CD8-positive, alpha-beta memory T cell (primary cell): ENCODE results near the gene SBK2. TPM values are rescaled to one million over a fixed set of nuclear protein-coding genes. Genes with fewer than 3 reads are reported as not detected.

Experiments
- CTCF ChIA-PET: fragments of 350-600 bp; sonication (Branson Sonifier 250); formaldehyde crosslinking; loops from one replicate; lab custom pipeline; 2021; ENCODE audit warnings: antibody characterized with exemption; lab: Charles Lee
- POLR2A ChIA-PET: fragments of 350-600 bp; sonication (Branson Sonifier 250); formaldehyde crosslinking; loops from one replicate; lab custom pipeline; 2021; ENCODE audit warnings: antibody characterized with exemption; lab: Charles Lee
- DNase-seq, 5 donors: peaks; one replicate each; pipeline versions ENCODE4 v3.0.0 to v3.0.0-alpha.2; 2020 to 2022; ENCODE audit warnings: mixed read lengths in 1 of 5
- H3K27ac ChIP-seq: one replicate; pipeline ENCODE4 v1.7.0; 2013; ENCODE audit warnings: low read depth, mild to moderate bottlenecking, low read length, moderate library complexity
- H3K27me3 ChIP-seq: 2 replicates; pipeline ENCODE4 v1.7.0; 2013; ENCODE audit warnings: low read length, mild to moderate bottlenecking; ENCODE audit not compliant: insufficient read depth, poor library complexity, severe bottlenecking
- H3K36me3 ChIP-seq: 2 replicates; pipeline ENCODE4 v1.7.0; 2013; ENCODE audit warnings: mild to moderate bottlenecking, low read length, moderate library complexity; ENCODE audit not compliant: insufficient read depth
- H3K4me1 ChIP-seq: 2 replicates; pipeline ENCODE4 v1.7.0; 2013; ENCODE audit warnings: mild to moderate bottlenecking, low read length, moderate library complexity; ENCODE audit not compliant: insufficient read depth
- H3K4me3 ChIP-seq: 2 replicates; pipeline ENCODE4 v1.7.0; 2013; ENCODE audit warnings: mild to moderate bottlenecking, low read length
- H3K9me3 ChIP-seq: 2 replicates; pipeline ENCODE4 v1.7.0; 2013; ENCODE audit warnings: mild to moderate bottlenecking, low read length
- H3K27ac Mint-ChIP-seq, 8 donors: one replicate each; pipeline ENCODE4 v1.8.0; 2020 to 2021; ENCODE audit warnings: mixed read lengths in 8 of 8, mild to moderate bottlenecking in 6 of 8, inconsistent platforms in 3 of 8, moderate library complexity in 3 of 8
- H3K27me3 Mint-ChIP-seq, 2 donors: one replicate each; pipeline ENCODE4 v1.8.0; 2020 to 2021; ENCODE audit warnings: mixed read lengths in 2 of 2, mild to moderate bottlenecking in 1 of 2, moderate library complexity in 1 of 2
- H3K36me3 Mint-ChIP-seq, 3 donors: one replicate each; pipeline ENCODE4 v1.8.0; 2020 to 2021; ENCODE audit warnings: mixed read lengths in 3 of 3, inconsistent platforms in 1 of 3, mild to moderate bottlenecking in 1 of 3
- H3K4me1 Mint-ChIP-seq, 3 donors: one replicate each; pipeline ENCODE4 v1.8.0; 2020 to 2021; ENCODE audit warnings: mixed read lengths in 3 of 3, inconsistent platforms in 1 of 3, mild to moderate bottlenecking in 1 of 3
- H3K4me3 Mint-ChIP-seq, 7 donors: one replicate each; pipeline ENCODE4 v1.8.0; 2020 to 2021; ENCODE audit warnings: mixed read lengths in 7 of 7, mild to moderate bottlenecking in 6 of 7, moderate library complexity in 4 of 7, inconsistent platforms in 2 of 7
- H3K9me3 Mint-ChIP-seq, 5 donors: one replicate each; pipeline ENCODE4 v1.8.0; 2020 to 2022; ENCODE audit warnings: mixed read lengths in 5 of 5, mild to moderate bottlenecking in 3 of 5, moderate library complexity in 2 of 5, inconsistent platforms in 1 of 5
- polyA plus RNA-seq: library from polyadenylated mRNA; unstranded; fragments of 300-500 nt; fragmentation: Illumina TruSeq; gene quantifications from one replicate; pipeline ENCODE4 v1.2.3, GENCODE V29; 2021
- total RNA-seq, 2 experiments: library from RNA; stranded (reverse); gene quantifications; one replicate each; pipeline ENCODE4 v1.2.3, GENCODE V29; 2021

The SBK2 gene
- total and polyA plus RNA-seq, 3 experiments from 2014 or later = not detected

- H3K36me3 Mint-ChIP-seq = no peaks in the 10 kb centered on the region
- ChIA-PET CTCF (interaction anchor here (1.2 to 1.7 kb wide), 2 partner anchors 11 to 25 kb away, joined by 4 read pairs; no protein-coding TSS in a partner anchor), POLR2A (interaction anchor here (0.5 kb wide), 1 partner anchor 15 kb away, joined by 7 read pairs; no protein-coding TSS in a partner anchor)
- peaks cover 5 to 12% of the 10 kb centered on the region in 2 donors for H3K27me3 Mint-ChIP-seq
- Histone ChIP-seq H3K36me3 (no peaks in the 10 kb centered on the region), H3K4me1 (no peaks in the 10 kb centered on the region), H3K4me3 (no peak overlapping the region), H3K27ac (no peak overlapping the region), H3K27me3 (no peaks in the 10 kb centered on the region), H3K9me3 (no peaks in the 10 kb centered on the region)
- no peaks in the 10 kb centered on the region for H3K9me3 Mint-ChIP-seq
- no peak overlapping the region for H3K27ac Mint-ChIP-seq
- DNase-seq = no peak
- H3K4me3 Mint-ChIP-seq = no peak overlapping the region
- H3K4me1 Mint-ChIP-seq = peaks cover 0 to 3% (median 0%) of the 10 kb centered on the region in 3 donors
Observed at GRCh38 chr19:55492362-55492944, 44.5 kb downstream of the SBK2 start.

DNA sequence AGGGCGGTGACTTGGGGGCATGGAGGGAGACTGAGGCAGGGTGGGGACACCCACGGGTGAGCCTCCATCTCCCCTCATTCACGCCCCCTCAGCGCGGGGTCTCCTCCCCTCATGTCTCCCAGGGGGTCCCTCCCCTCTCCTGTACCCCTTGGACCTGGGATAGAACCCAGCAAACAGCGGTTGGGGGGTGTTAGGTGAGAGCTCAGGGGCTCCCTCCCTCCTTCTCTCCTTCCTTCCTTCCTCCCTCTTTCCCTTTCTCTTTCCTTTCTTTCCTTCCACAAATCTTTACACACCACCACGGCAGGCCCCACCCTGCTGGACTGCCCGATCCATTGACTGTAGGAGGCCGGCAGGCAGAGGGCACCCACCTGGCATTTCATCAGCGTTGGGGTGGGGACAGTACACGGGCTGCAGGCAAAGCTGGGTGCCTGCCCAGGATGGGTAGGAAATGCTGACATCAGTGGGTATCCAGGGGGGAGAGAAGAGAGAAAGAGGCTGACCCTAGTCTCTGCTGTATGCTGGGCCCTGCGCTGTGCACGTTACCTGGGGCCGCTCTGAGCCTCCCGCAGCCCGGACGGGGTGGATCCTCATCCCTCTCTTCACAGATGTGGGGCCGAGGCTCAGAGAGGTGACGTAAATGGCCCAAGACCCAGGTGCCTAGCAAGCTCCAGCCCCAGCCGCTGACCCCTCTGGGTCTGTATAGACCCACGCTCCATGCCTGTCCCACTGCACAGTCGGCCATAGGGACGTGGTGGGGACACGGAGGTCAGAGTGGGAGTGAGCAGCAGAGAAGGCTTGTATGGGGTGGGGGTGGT, 45.2 kb downstream of the SBK2 start:
- H3K27ac Mint-ChIP-seq = peak overlapping the region in 1 of 8 donors; percentile 56

DNA sequence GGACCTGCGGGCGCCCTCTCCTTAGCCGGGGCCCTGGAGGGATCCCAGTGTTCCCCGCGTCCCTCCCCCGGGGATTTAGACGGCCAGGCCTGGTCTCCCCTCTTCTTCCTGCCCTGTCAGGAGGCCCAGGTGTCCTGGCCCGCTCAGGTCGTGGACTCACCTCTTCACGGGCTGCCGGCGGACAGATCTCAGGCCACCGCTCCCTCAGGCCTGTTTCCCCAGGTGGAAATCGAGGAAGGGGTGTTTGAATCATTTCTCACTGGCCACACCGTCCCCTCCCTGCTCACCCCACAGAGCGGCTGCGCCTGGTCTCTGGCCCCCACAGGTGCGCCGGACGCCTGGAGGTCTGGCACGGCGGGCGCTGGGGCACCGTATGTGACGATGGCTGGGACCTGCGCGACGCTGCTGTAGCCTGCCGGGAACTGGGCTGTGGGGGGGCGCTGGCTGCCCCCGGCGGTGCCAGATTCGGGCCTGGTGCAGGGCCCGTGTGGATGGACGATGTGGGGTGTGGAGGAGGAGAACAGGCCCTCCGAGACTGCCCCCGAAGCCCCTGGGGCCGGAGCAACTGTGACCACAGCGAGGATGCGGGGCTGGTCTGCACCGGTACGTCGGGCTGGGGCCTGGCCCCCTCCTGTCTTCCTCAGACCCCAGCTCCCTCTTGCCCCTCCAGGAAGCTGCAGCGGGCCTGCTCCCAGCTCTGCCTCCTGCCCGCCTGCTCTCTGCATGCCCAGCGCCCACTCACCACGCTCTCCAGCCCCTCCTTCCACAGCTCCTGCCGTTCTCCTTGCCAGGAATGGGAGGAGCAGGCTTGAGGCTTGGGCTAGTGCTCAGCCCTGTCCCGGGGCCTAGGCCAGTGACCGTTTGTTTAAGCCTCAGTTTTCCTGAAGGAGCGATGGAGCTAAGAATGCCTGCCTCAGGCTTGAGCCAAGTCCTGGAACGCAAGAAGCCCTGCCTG, 46.2 kb downstream of the SBK2 start:
- no peaks in the 10 kb centered on the region for H3K9me3 ChIP-seq
- Mint-ChIP-seq H3K4me3 (no peak overlapping the region), H3K9me3 (no peaks in the 10 kb centered on the region), H3K27ac (no peak overlapping the region), H3K27me3 (peaks cover 3 to 12% of the 10 kb centered on the region in 2 donors), H3K36me3 (peaks cover 0 to 1% (median 0%) of the 10 kb centered on the region in 3 donors), H3K4me1 (peaks cover 3 to 14% (median 5%) of the 10 kb centered on the region in 3 donors)
- H3K27ac ChIP-seq = no peak overlapping the region
- H3K36me3 ChIP-seq = no peaks in the 10 kb centered on the region
- no peaks in the 10 kb centered on the region for H3K27me3 ChIP-seq
- DNase-seq = no peak
- CTCF ChIA-PET = interaction anchor here (1.5 kb wide), 1 partner anchor 13 kb away, joined by 5 read pairs; no protein-coding TSS in a partner anchor
- POLR2A ChIA-PET = no interaction called here
- no peaks in the 10 kb centered on the region for H3K4me1 ChIP-seq
- no peak overlapping the region for H3K4me3 ChIP-seq

More for the DNA sequence above, 45.2 kb downstream of the SBK2 start:
- Histone ChIP-seq H3K27me3 (no peaks in the 10 kb centered on the region), H3K36me3 (no peaks in the 10 kb centered on the region), H3K4me1 (no peaks in the 10 kb centered on the region), H3K9me3 (no peaks in the 10 kb centered on the region), H3K27ac (no peak overlapping the region), H3K4me3 (no peak overlapping the region)
- H3K9me3 Mint-ChIP-seq = no peaks in the 10 kb centered on the region
- CTCF ChIA-PET = interaction anchor here (1.5 kb wide), 1 partner anchor 12 kb away, joined by 5 read pairs; no protein-coding TSS in a partner anchor
- POLR2A ChIA-PET = interaction anchor here (0.5 kb wide), 1 partner anchor 15 kb away, joined by 7 read pairs; no protein-coding TSS in a partner anchor
- peaks cover 0 to 9% (median 0%) of the 10 kb centered on the region in 3 donors for H3K4me1 Mint-ChIP-seq
- peaks cover 5 to 12% of the 10 kb centered on the region in 2 donors for H3K27me3 Mint-ChIP-seq
- H3K36me3 Mint-ChIP-seq = no peaks in the 10 kb centered on the region
- H3K4me3 Mint-ChIP-seq = no peak overlapping the region
- no peak for DNase-seq

DNA sequence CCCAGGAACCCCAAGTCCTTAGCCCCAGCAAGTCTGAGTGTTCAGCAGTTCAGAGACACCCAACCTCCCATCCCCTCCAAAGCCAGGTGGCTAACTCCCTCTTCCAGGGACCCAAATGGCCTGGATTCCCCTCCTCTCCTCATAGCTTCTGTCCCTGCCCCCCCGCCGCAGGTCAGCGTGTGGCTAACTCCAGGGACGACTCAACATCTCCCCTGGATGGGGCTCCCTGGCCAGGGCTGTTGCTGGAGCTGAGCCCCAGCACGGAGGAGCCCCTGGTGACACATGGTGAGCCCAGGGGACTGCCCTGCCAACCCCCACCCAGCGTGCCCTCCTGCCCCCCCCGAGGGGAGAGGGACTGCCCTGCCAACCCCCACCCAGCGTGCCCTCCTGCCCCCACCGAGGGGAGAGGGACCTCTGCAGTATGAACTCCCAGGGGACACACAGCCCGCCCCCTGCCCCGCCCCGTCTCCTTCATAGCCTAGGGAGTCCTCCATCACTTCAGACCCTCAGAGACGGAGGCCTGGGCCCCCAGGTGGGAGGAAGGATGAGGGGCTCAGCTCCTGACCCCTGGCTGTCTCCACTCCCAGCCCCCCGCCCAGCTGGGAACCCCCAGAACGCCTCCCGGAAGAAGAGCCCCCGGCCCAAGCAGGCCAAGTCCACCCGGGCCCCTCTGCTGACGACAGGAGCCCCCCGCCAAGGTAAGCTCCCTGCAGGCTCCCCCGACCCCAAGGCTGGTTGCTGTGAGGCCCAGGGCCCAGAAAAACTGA, 47.0 kb downstream of the SBK2 start:
- CTCF ChIA-PET = interaction anchor here (0.7 kb wide), 1 partner anchor 14 kb away, joined by 3 read pairs; no protein-coding TSS in a partner anchor
- Mint-ChIP-seq H3K36me3 (peaks cover 0 to 1% (median 0%) of the 10 kb centered on the region in 3 donors), H3K27me3 (peaks cover 3 to 12% of the 10 kb centered on the region in 2 donors), H3K9me3 (no peaks in the 10 kb centered on the region), H3K4me3 (no peak overlapping the region), H3K4me1 (peaks cover 5 to 20% (median 7%) of the 10 kb centered on the region in 3 donors), H3K27ac (no peak overlapping the region)
- Histone ChIP-seq H3K36me3 (no peaks in the 10 kb centered on the region), H3K4me3 (no peak overlapping the region), H3K4me1 (no peaks in the 10 kb centered on the region), H3K27me3 (no peaks in the 10 kb centered on the region), H3K27ac (no peak overlapping the region), H3K9me3 (no peaks in the 10 kb centered on the region)
- POLR2A ChIA-PET = no interaction called here
- DNase-seq = no peak

- ChIA-PET POLR2A (no interaction called here), CTCF (interaction anchor here (0.7 to 6.4 kb wide), 2 partner anchors 15 kb away, joined by 3 to 34 read pairs; no protein-coding TSS in a partner anchor)
- peaks cover 0 to 1% (median 0%) of the 10 kb centered on the region in 3 donors for H3K36me3 Mint-ChIP-seq
- peaks cover 6% of the 10 kb centered on the region for H3K4me1 ChIP-seq
- no peaks in the 10 kb centered on the region for H3K9me3 ChIP-seq
- H3K4me3 ChIP-seq = no peak overlapping the region
- no peak overlapping the region for H3K27ac ChIP-seq
- H3K4me3 Mint-ChIP-seq = no peak overlapping the region
- H3K27me3 Mint-ChIP-seq = peaks cover 2 to 12% of the 10 kb centered on the region in 2 donors
- H3K9me3 Mint-ChIP-seq = no peaks in the 10 kb centered on the region
- no peak for DNase-seq
- H3K27me3 ChIP-seq = no peaks in the 10 kb centered on the region
- peaks cover 5 to 26% (median 9%) of the 10 kb centered on the region in 3 donors for H3K4me1 Mint-ChIP-seq
- H3K36me3 ChIP-seq = no peaks in the 10 kb centered on the region
- H3K27ac Mint-ChIP-seq = no peak overlapping the region
Observed at GRCh38 chr19:55488986-55489710, 47.8 kb downstream of the SBK2 start.

- ChIA-PET POLR2A (no interaction called here), CTCF (interaction anchor here (1.0 to 6.4 kb wide), 2 partner anchors 16 to 20 kb away, joined by 8 to 34 read pairs; no protein-coding TSS in a partner anchor)
- Mint-ChIP-seq H3K4me1 (peaks cover 5 to 26% (median 9%) of the 10 kb centered on the region in 3 donors), H3K9me3 (no peaks in the 10 kb centered on the region), H3K27ac (peak within 1 kb of the TSS in 7 of 8 donors; percentile 3 to 86 (median 66)), H3K36me3 (peaks cover 0 to 1% (median 0%) of the 10 kb centered on the region in 3 donors), H3K4me3 (peak within 1 kb of the TSS in 5 of 7 donors; percentile 19 to 83 (median 48)), H3K27me3 (peaks cover 2 to 10% of the 10 kb centered on the region in 2 donors)
- Histone ChIP-seq H3K4me3 (no peak within 1 kb of the TSS), H3K27ac (peak within 1 kb of the TSS; percentile 57), H3K27me3 (no peaks in the 10 kb centered on the region), H3K4me1 (peaks cover 10% of the 10 kb centered on the region), H3K9me3 (no peaks in the 10 kb centered on the region), H3K36me3 (no peaks in the 10 kb centered on the region)
- no peak for DNase-seq
Observed at GRCh38 chr19:55487924-55488687, 48.8 kb downstream of the SBK2 start, which contains the start of gene SSC5D. TSS of gene SSC5D (plus strand) at chr19:55488436. CDS start at chr19:55488590, 154 bp downstream.
